ENCODE results near the gene EFNA1.

GRCh38 chr1:155179112-155180031, 51.7 kb downstream of the EFNA1 start:
- TF ChIP-seq POLR2A (IDR thresholded peaks at IDR 0.05; ENCODE audit: low read depth, low read length) (no peak), POLR2AphosphoS5 (IDR thresholded peaks at IDR 0.05; ENCODE audit: low read depth, low read length) (no peak), POU2F2 (IDR thresholded peaks at IDR 0.05; ENCODE audit: low read depth, low read length) (no peak), TAF1 (IDR thresholded peaks at IDR 0.05; ENCODE audit: low read depth, low read length) (no peak)
